H1 (cell line): ENCODE measurements around the gene VMP1. TPM values are rescaled to one million over a fixed set of nuclear protein-coding genes. Genes with fewer than 3 reads are reported as not detected.

Source experiments
- CTCF ChIA-PET: fragments of 300-600 bp; sonication (Branson Sonifier 250); formaldehyde crosslinking; loops from one replicate; lab custom pipeline; 2021; ENCODE audit not compliant: partially characterized antibody; lab: Charles Lee
- POLR2A ChIA-PET: fragments of 300-600 bp; sonication (Branson Sonifier 250); formaldehyde crosslinking; loops from one replicate; lab custom pipeline; 2021; ENCODE audit warnings: inconsistent platforms; ENCODE audit not compliant: partially characterized antibody; lab: Charles Lee
- DNase-seq, 2 experiments: peaks; one replicate each; pipeline versions ENCODE4 v3.0.0 to v3.0.0-alpha.2; 2010 to 2022; ENCODE audit warnings: low spot score in 2 of 2, low read depth in 1 of 2, mixed read lengths in 1 of 2
- FAIRE-seq: peaks from 2 replicates; lab custom pipeline; 2011; peaks lifted over from hg19 to GRCh38; lab: Jason Lieb, UNC
- H2AFZ ChIP-seq: 2 replicates; pipeline ENCODE4 v1.8.1; 2012; ENCODE audit warnings: low read length, inconsistent platforms
- H2AK5ac ChIP-seq: 2 replicates; pipeline ENCODE4 v1.6.1; 2013; ENCODE audit warnings: low read depth, low read length
- H2BK120ac ChIP-seq: replicated peaks from 2 replicates; pipeline ENCODE3; 2013; ENCODE audit warnings: low read depth, low read length, inconsistent platforms
- H2BK12ac ChIP-seq: 2 replicates; pipeline ENCODE4 v1.6.1; 2013; ENCODE audit warnings: low read depth, low read length
- H2BK15ac ChIP-seq: 2 replicates; pipeline ENCODE4 v1.6.1; 2013; ENCODE audit warnings: low read length
- H2BK20ac ChIP-seq: 2 replicates; pipeline ENCODE4 v1.6.1; 2013; ENCODE audit warnings: low read length
- H2BK5ac ChIP-seq: 2 replicates; pipeline ENCODE4 v1.6.1; 2013; ENCODE audit warnings: low read depth, low read length
- H3K14ac ChIP-seq: 2 replicates; pipeline ENCODE4 v1.6.1; 2013; ENCODE audit warnings: inconsistent platforms; ENCODE audit not compliant: insufficient read length
- H3K18ac ChIP-seq: 2 replicates; pipeline ENCODE4 v1.6.1; 2013; ENCODE audit warnings: low read length; ENCODE audit errors: extremely low read depth
- H3K23ac ChIP-seq: 2 replicates; pipeline ENCODE4 v1.6.1; 2013; ENCODE audit warnings: inconsistent platforms; ENCODE audit not compliant: insufficient read length
- H3K23me2 ChIP-seq: 2 replicates; pipeline ENCODE4 v1.6.1; 2013; ENCODE audit warnings: low read depth, low read length
- H3K27ac ChIP-seq: 2 replicates; pipeline ENCODE4 v1.6.1; 2011; ENCODE audit warnings: low read depth, low read length, inconsistent platforms
- H3K27me3 ChIP-seq, 4 experiments: replicated peaks in 1 of 4; 1 replicate in 1 of 4; 2 replicates in 3 of 4; pipeline versions ENCODE4 v1.6.1 to v1.8.1; 2011 to 2013; ENCODE audit warnings: low read length in 3 of 4, mild to moderate bottlenecking in 3 of 4, inconsistent platforms in 2 of 4, mixed read lengths in 2 of 4, moderate library complexity in 1 of 4; ENCODE audit not compliant: control insufficient read depth in 3 of 4, insufficient read depth in 3 of 4; ENCODE audit errors: extremely low read depth in 1 of 4
- H3K36me3 ChIP-seq, 4 experiments: 2 replicates each; pipeline versions ENCODE4 v1.6.1 to v1.8.1; 2011 to 2013; ENCODE audit warnings: mild to moderate bottlenecking in 4 of 4, low read length in 3 of 4, moderate library complexity in 2 of 4, control low read depth in 1 of 4, inconsistent platforms in 1 of 4; ENCODE audit not compliant: insufficient read depth in 4 of 4, control insufficient read depth in 2 of 4
- H3K4ac ChIP-seq: replicated peaks from 2 replicates; pipeline ENCODE3; 2013; ENCODE audit warnings: low read length, low read depth, mixed read lengths, inconsistent platforms; ENCODE audit not compliant: insufficient read length
- H3K4me1 ChIP-seq, 4 experiments: replicated peaks in 1 of 4; 1 replicate in 1 of 4; 2 replicates in 3 of 4; pipeline versions ENCODE4 v1.6.1 to v1.8.1; 2011 to 2013; ENCODE audit warnings: low read length in 3 of 4, inconsistent platforms in 2 of 4, mixed read lengths in 1 of 4; ENCODE audit not compliant: insufficient read depth in 4 of 4, control insufficient read depth in 3 of 4
- H3K4me2 ChIP-seq, 2 experiments: 2 replicates each; pipeline versions ENCODE4 v1.6.1 to v1.8.1; 2011 to 2013; ENCODE audit warnings: low read depth in 2 of 2, low read length in 2 of 2, control low read depth in 1 of 2, inconsistent platforms in 1 of 2, mild to moderate bottlenecking in 1 of 2; ENCODE audit not compliant: insufficient read depth in 1 of 2
- H3K4me3 ChIP-seq, 4 experiments: fragments of 200-600, 300-600 bp in 1 of 4; sonication (generic), shearing (Covaris generic), sonication (Bioruptor Twin) in 1 of 4; 2 replicates each; pipeline versions ENCODE4 v1.5.1 to v1.8.1; 2011 to 2016; ENCODE audit warnings: low read length in 4 of 4, low read depth in 3 of 4, control low read depth in 2 of 4, inconsistent platforms in 2 of 4, mild to moderate bottlenecking in 2 of 4, mixed read lengths in 1 of 4, moderate library complexity in 1 of 4; ENCODE audit not compliant: insufficient read depth in 2 of 4; ENCODE audit errors: extremely low read depth in 1 of 4
- H3K56ac ChIP-seq: replicated peaks from 2 replicates; pipeline ENCODE3; 2013; ENCODE audit warnings: low read depth, mild to moderate bottlenecking, mixed read lengths, low read length, inconsistent platforms; ENCODE audit not compliant: insufficient read length
- H3K79me1 ChIP-seq: 2 replicates; pipeline ENCODE4 v1.6.1; 2013; ENCODE audit warnings: low read depth, low read length, control low read depth
- H3K79me2 ChIP-seq, 2 experiments: 2 replicates each; pipeline versions ENCODE4 v1.6.1 to v1.8.1; 2012 to 2013; ENCODE audit warnings: low read length in 2 of 2, mild to moderate bottlenecking in 2 of 2, inconsistent platforms in 1 of 2; ENCODE audit not compliant: insufficient read depth in 2 of 2, control insufficient read depth in 1 of 2
- H3K9ac ChIP-seq, 4 experiments: replicated peaks in 1 of 4; 1 replicate in 1 of 4; 2 replicates in 3 of 4; pipeline versions ENCODE4 v1.6.1 to v1.8.1; 2011 to 2013; ENCODE audit warnings: low read depth in 3 of 4, low read length in 3 of 4, control low read depth in 2 of 4, mild to moderate bottlenecking in 2 of 4, moderate library complexity in 2 of 4, inconsistent platforms in 1 of 4; ENCODE audit errors: extremely low read depth in 1 of 4
- H3K9me3 ChIP-seq, 2 experiments: 2 replicates each; pipeline versions ENCODE4 v1.6.1 to v1.8.1; 2012 to 2013; ENCODE audit warnings: mild to moderate bottlenecking in 2 of 2, moderate library complexity in 2 of 2, control low read depth in 1 of 2, inconsistent platforms in 1 of 2, low read depth in 1 of 2, low read length in 1 of 2, mixed read lengths in 1 of 2; ENCODE audit not compliant: insufficient read depth in 2 of 2
- H4K20me1 ChIP-seq, 2 experiments: replicated peaks in 1 of 2; 2 replicates each; pipeline versions ENCODE3 to v1.8.1; 2011 to 2013; ENCODE audit warnings: inconsistent platforms in 2 of 2, low read length in 2 of 2, mild to moderate bottlenecking in 1 of 2; ENCODE audit not compliant: insufficient read depth in 2 of 2, control insufficient read depth in 1 of 2
- H4K5ac ChIP-seq: 2 replicates; pipeline ENCODE4 v1.6.1; 2013; ENCODE audit warnings: low read length, low read depth, mixed read lengths, inconsistent platforms; ENCODE audit not compliant: insufficient read length
- H4K8ac ChIP-seq: 2 replicates; pipeline ENCODE4 v1.8.0; 2013; ENCODE audit warnings: mild to moderate bottlenecking, moderate library complexity, low read length, inconsistent platforms; ENCODE audit not compliant: insufficient read depth; ENCODE audit errors: extremely low read depth
- H4K91ac ChIP-seq: replicated peaks from 2 replicates; pipeline ENCODE3; 2013; ENCODE audit warnings: low read length, mixed read lengths, inconsistent platforms; ENCODE audit not compliant: insufficient read length
- WGBS, 2 experiments: shearing (Covaris generic) in 1 of 2; methylation state at CpG; one replicate each; pipeline versions ENCODE4 v1.1.6 to v1.1.7; 2013 to 2015; ENCODE audit warnings: low lambda C conversion rate in 2 of 2, mixed read lengths in 2 of 2, inconsistent platforms in 1 of 2, low coverage in 1 of 2, missing lambda C conversion rate in 1 of 2; ENCODE audit not compliant: insufficient replicate concordance in 2 of 2, insufficient coverage in 1 of 2, insufficient read length in 1 of 2; ENCODE audit errors: extremely low coverage in 1 of 2, missing lambda C conversion rate in 1 of 2; 5-methylcytosine and 5-hydroxymethylcytosine counted together
- polyA plus RNA-seq, 7 experiments: library from polyadenylated mRNA; depleted of rRNA in 3 of 7; stranded (reverse) in 5 of 7; unstranded in 2 of 7; fragments of >200 nt in 5 of 7; fragments of 200-250 nt in 2 of 7; gene quantifications; 1 replicate in 5 of 7; 2 replicates in 1 of 7; 4 replicates in 1 of 7; pipeline versions ENCODE4 v1.2.1 to v1.2.3, GENCODE V29; 2011 to 2013; ENCODE audit warnings: missing spikeins in 2 of 7, mixed read lengths in 2 of 7
- total RNA-seq: library from RNA; stranded (reverse); fragmentation: NEBNext Ultra II Directional; extraction: Animal tissue kit (Norgen Biotek cat#: 25700); gene quantifications from 2 replicates; pipeline ENCODE4 v1.2.1, GENCODE V29; 2021
- TF ChIP-seq, protein P1 (sequence below): IDR thresholded peaks from 2 replicates; pipeline ENCODE4 v1.6.1; 2012; ENCODE audit warnings: inconsistent platforms

VMP1 gene
- total and polyA plus RNA-seq, 2 of the 8 experiments (the other 6 are each of a cell fraction or from before 2014, with no cell fraction given): 45.0 to 92.7 TPM

DNA sequence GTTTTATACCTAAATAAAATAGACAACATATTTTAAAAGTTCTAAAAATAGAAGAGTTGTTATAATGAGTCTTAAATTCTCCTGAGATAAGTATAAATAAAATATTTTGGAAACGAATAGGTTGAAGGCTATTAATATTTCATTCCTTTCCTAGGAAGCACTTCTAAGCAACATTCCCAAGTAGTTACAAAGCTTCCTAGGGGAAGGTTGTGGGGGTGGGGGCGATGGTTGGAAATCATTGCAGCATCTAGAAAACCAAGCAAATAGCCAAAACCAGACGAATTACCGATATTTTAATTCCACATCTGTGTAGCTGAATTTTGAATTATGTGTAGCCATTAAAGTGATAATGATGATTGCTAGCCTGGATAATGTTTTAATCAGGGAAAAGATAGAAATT, 27.1 kb upstream of the VMP1 start:
- H4K20me1 ChIP-seq: peaks cover 2 to 4% of the 10 kb centered on the region in 2 experiments
- TF ChIP-seq, protein P1, sequence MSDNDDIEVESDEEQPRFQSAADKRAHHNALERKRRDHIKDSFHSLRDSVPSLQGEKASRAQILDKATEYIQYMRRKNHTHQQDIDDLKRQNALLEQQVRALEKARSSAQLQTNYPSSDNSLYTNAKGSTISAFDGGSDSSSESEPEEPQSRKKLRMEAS: no peak
- H3K79me2 ChIP-seq: no peaks in the 10 kb centered on the region
- H3K4me3 ChIP-seq: no peak overlapping the region
- no peak overlapping the region for H2BK20ac ChIP-seq
- no peak overlapping the region for H3K27ac ChIP-seq
- no peak overlapping the region for H3K4me2 ChIP-seq
- DNase-seq: no peak
- H3K18ac ChIP-seq: no peak overlapping the region
- no peak overlapping the region for H3K14ac ChIP-seq
- no peak overlapping the region for H2BK120ac ChIP-seq
- H2BK5ac ChIP-seq: no peak overlapping the region
- H3K9me3 ChIP-seq: no peaks in the 10 kb centered on the region
- no peak for FAIRE-seq
- no peak overlapping the region for H2BK15ac ChIP-seq
- ChIA-PET POLR2A (interaction anchor here (1.8 kb wide), 1 partner anchor 27 kb away, joined by 5 read pairs; the partner anchor contains the start of genes PTRH2 and VMP1), CTCF (interaction anchor here (0.5 to 1.5 kb wide), 2 partner anchors 19 to 515 kb away, joined by 3 to 5 read pairs; no protein-coding TSS in a partner anchor)
- H3K27me3 ChIP-seq: no peaks in the 10 kb centered on the region
- H3K56ac ChIP-seq: no peak overlapping the region
- peaks cover 31 to 99% (median 85%) of the 10 kb centered on the region in 4 experiments for H3K36me3 ChIP-seq
- no peaks in the 10 kb centered on the region for H3K23me2 ChIP-seq
- H2BK12ac ChIP-seq: no peak overlapping the region
- no peak overlapping the region for H3K9ac ChIP-seq
- H3K79me1 ChIP-seq: no peaks in the 10 kb centered on the region
- no peak overlapping the region for H4K5ac ChIP-seq
- H4K8ac ChIP-seq: no peak overlapping the region
- no peak overlapping the region for H3K23ac ChIP-seq
- H3K4ac ChIP-seq: no peak overlapping the region
- no peak overlapping the region for H2AK5ac ChIP-seq
- 98% methylated on average over 4 of the region's 4 CpGs; no CpG with 5 or more reads in 1 of the 2 experiments for WGBS, 2 experiments
- no peak overlapping the region for H4K91ac ChIP-seq
- no peaks in the 10 kb centered on the region for H3K4me1 ChIP-seq
- H2AFZ ChIP-seq: no peak overlapping the region
